ENCODE data around the gene DUSP16.

- no peak for TF ChIP-seq CTCF (IDR thresholded peaks at IDR 0.05; ENCODE audit: insufficient read depth, low read length)
- TF ChIP-seq, protein P1, sequence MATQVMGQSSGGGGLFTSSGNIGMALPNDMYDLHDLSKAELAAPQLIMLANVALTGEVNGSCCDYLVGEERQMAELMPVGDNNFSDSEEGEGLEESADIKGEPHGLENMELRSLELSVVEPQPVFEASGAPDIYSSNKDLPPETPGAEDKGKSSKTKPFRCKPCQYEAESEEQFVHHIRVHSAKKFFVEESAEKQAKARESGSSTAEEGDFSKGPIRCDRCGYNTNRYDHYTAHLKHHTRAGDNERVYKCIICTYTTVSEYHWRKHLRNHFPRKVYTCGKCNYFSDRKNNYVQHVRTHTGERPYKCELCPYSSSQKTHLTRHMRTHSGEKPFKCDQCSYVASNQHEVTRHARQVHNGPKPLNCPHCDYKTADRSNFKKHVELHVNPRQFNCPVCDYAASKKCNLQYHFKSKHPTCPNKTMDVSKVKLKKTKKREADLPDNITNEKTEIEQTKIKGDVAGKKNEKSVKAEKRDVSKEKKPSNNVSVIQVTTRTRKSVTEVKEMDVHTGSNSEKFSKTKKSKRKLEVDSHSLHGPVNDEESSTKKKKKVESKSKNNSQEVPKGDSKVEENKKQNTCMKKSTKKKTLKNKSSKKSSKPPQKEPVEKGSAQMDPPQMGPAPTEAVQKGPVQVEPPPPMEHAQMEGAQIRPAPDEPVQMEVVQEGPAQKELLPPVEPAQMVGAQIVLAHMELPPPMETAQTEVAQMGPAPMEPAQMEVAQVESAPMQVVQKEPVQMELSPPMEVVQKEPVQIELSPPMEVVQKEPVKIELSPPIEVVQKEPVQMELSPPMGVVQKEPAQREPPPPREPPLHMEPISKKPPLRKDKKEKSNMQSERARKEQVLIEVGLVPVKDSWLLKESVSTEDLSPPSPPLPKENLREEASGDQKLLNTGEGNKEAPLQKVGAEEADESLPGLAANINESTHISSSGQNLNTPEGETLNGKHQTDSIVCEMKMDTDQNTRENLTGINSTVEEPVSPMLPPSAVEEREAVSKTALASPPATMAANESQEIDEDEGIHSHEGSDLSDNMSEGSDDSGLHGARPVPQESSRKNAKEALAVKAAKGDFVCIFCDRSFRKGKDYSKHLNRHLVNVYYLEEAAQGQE (IDR thresholded peaks at IDR 0.05; ENCODE audit: insufficient replicate concordance, low read depth), result no peak
Observed at GRCh38 chr12:12608557-12608957, 45.9 kb upstream of the DUSP16 start.
